PC-3 (cell line): ENCODE data around the gene ESRP2. TPM values are rescaled to one million over a fixed set of nuclear protein-coding genes. Genes with fewer than 3 reads are reported as not detected.

Experiments
- ATAC-seq: fragments of 200-7000 bp; cut with Tn5 transposase; 2 replicates; pipeline ENCODE4 v1.9.1; 2020; ENCODE audit warnings: mild to moderate bottlenecking, moderate library complexity
- BruUV-seq: library from RNA; stranded (reverse); fragments of 400-500 nt; replicated peaks from 2 replicates; lab custom pipeline; 2021; lab: Mats Ljungman, UMichigan
- CTCF ChIA-PET: fragments of 300-600 bp; sonication (Branson Sonifier 250); formaldehyde crosslinking; loops from one replicate; lab custom pipeline; 2022; ENCODE audit warnings: antibody characterized with exemption; lab: Charles Lee
- POLR2A ChIA-PET: fragments of 300-600 bp; sonication (Branson Sonifier 250); formaldehyde crosslinking; loops from one replicate; lab custom pipeline; 2022; ENCODE audit warnings: antibody characterized with exemption; ENCODE audit not compliant: unreplicated experiment; lab: Charles Lee
- DNase-seq: peaks from one replicate; pipeline ENCODE4 v3.0.0-alpha.2; 2015
- H2AFZ ChIP-seq: fragments of 300-600 bp; sonication (generic); 2 replicates; pipeline ENCODE4 v1.6.0; 2016; ENCODE audit warnings: antibody characterized with exemption, low read length
- H3F3A ChIP-seq: fragments of 300-600 bp; sonication (generic); one replicate; pipeline ENCODE4 v1.6.0; 2017; ENCODE audit warnings: antibody characterized with exemption, low read length, control low read depth, mild to moderate bottlenecking; ENCODE audit not compliant: unreplicated experiment
- H3K27ac ChIP-seq: fragments of 300-600 bp; sonication (generic); 2 replicates; pipeline ENCODE4 v1.5.1; 2016; ENCODE audit warnings: mild to moderate bottlenecking, low read length
- H3K27me3 ChIP-seq: fragments of 300-600 bp; sonication (generic); 2 replicates; pipeline ENCODE4 v1.6.1; 2016; ENCODE audit warnings: low read length, mixed read lengths
- H3K36me3 ChIP-seq: fragments of 300-600 bp; sonication (generic); 2 replicates; pipeline ENCODE4 v1.6.1; 2016; ENCODE audit warnings: low read depth, mixed run types, low read length, mixed read lengths
- H3K4me1 ChIP-seq: fragments of 300-600 bp; sonication (generic); 2 replicates; pipeline ENCODE4 v1.5.1; 2016; ENCODE audit warnings: low read length; ENCODE audit not compliant: insufficient read depth
- H3K4me2 ChIP-seq: fragments of 300-600 bp; sonication (generic); 2 replicates; pipeline ENCODE4 v1.6.0; 2016; ENCODE audit warnings: low read length
- H3K4me3 ChIP-seq: fragments of 300-600 bp; sonication (generic); 2 replicates; pipeline ENCODE4 v1.5.1; 2016; ENCODE audit warnings: mild to moderate bottlenecking, low read length, mixed read lengths
- H3K79me2 ChIP-seq: fragments of 300-600 bp; sonication (generic); 2 replicates; pipeline ENCODE4 v1.6.1; 2017; ENCODE audit warnings: low read length, mixed read lengths
- H3K9ac ChIP-seq: fragments of 300-600 bp; sonication (generic); 2 replicates; pipeline ENCODE4 v1.6.0; 2016; ENCODE audit warnings: mild to moderate bottlenecking, low read length
- H3K9me2 ChIP-seq: fragments of 300-600 bp; sonication (generic); replicated peaks from 2 replicates; pipeline ENCODE4 v1.6.1; 2016; ENCODE audit warnings: mixed run types, low read length, mixed read lengths
- H3K9me3 ChIP-seq: fragments of 300-600 bp; sonication (generic); 2 replicates; pipeline ENCODE4 v1.6.1; 2016; ENCODE audit warnings: low read length, mixed read lengths
- H4K20me1 ChIP-seq: fragments of 300-600 bp; sonication (generic); 2 replicates; pipeline ENCODE4 v1.6.1; 2016; ENCODE audit warnings: low read length, mixed read lengths
- CTCF ChIP-seq: fragments of 300-600 bp; sonication (generic); conservative IDR thresholded peaks from 2 replicates; pipeline ENCODE4 v1.5.1; 2017; ENCODE audit warnings: antibody characterized with exemption, low read depth, mild to moderate bottlenecking, low read length
- EZH2 ChIP-seq: fragments of 300-600 bp; sonication (generic); IDR thresholded peaks from one replicate; pipeline ENCODE4 v1.6.1; 2017; ENCODE audit warnings: antibody characterized with exemption, mild to moderate bottlenecking, low read length; ENCODE audit not compliant: unreplicated experiment
- EZH2phosphoT487 ChIP-seq: fragments of 300-600 bp; sonication (generic); IDR thresholded peaks from 2 replicates; pipeline ENCODE4 v1.6.1; 2018; ENCODE audit warnings: mild to moderate bottlenecking, antibody characterized with exemption, low read length, borderline replicate concordance
- intact Hi-C: fragments of 100-400 bp; cut with micrococcal nuclease; formaldehyde crosslinking; loops from 2 replicates; pipeline ENCODE4 v1.9.0; 2023
- total RNA-seq: library from RNA; depleted of rRNA; stranded (reverse); fragments of >200 nt; gene quantifications from 2 replicates; pipeline ENCODE4 v1.2.3, GENCODE V29; 2014

Gene ESRP2
- total RNA-seq, 1 experiment from 2014 or later = 46.9 TPM

- H3K36me3 ChIP-seq = no peaks in the 10 kb centered on the region; the same call in 1 of the 2 replicates
- no TSS peak for BruUV-seq
- peaks cover 4% of the 10 kb centered on the region for H3F3A ChIP-seq
- no peaks in the 10 kb centered on the region for H3K9me3 ChIP-seq
- H3K79me2 ChIP-seq = no peaks in the 10 kb centered on the region
- H2AFZ ChIP-seq = no peak overlapping the region
- TF ChIP-seq CTCF = no peak
- TF ChIP-seq EZH2phosphoT487 = no peak
- no peak for TF ChIP-seq EZH2
- no peaks in the 10 kb centered on the region for H3K9me2 ChIP-seq
- no peak overlapping the region for H3K4me3 ChIP-seq
- no peak for DNase-seq
- no peaks in the 10 kb centered on the region for H4K20me1 ChIP-seq
- H3K4me2 ChIP-seq = no peak overlapping the region
- peaks cover 18% of the 10 kb centered on the region for H3K4me1 ChIP-seq
- no peaks in the 10 kb centered on the region for H3K27me3 ChIP-seq
- H3K27ac ChIP-seq = no peak overlapping the region
- intact Hi-C loops = no loop called here
- CTCF ChIA-PET = no interaction called here
- POLR2A ChIA-PET = no interaction called here
- H3K9ac ChIP-seq = no peak overlapping the region
- no peak for ATAC-seq
These were observed 19.8 kb upstream of the ESRP2 start for GRCh38 chr16:68255712-68256111.

GRCh38 chr16:68253721-68254120, 17.8 kb upstream of the ESRP2 start:
- no peak overlapping the region for H3K9ac ChIP-seq
- H3F3A ChIP-seq = peaks cover 4% of the 10 kb centered on the region
- CTCF ChIA-PET = no interaction called here
- no peaks in the 10 kb centered on the region for H3K9me2 ChIP-seq
- no peak overlapping the region for H2AFZ ChIP-seq
- no peaks in the 10 kb centered on the region; the same call in 1 of the 2 replicates for H3K36me3 ChIP-seq
- intact Hi-C loops = no loop called here
- H3K4me2 ChIP-seq = no peak overlapping the region
- no peak overlapping the region for H3K4me3 ChIP-seq
- H3K79me2 ChIP-seq = no peaks in the 10 kb centered on the region
- H3K4me1 ChIP-seq = peaks cover 18% of the 10 kb centered on the region
- DNase-seq (no peak), ATAC-seq (no peak)
- TF ChIP-seq CTCF (no peak), EZH2 (no peak), EZH2phosphoT487 (no peak)
- no TSS peak for BruUV-seq
- no peak overlapping the region for H3K27ac ChIP-seq
- H4K20me1 ChIP-seq = no peaks in the 10 kb centered on the region
- no peaks in the 10 kb centered on the region for H3K27me3 ChIP-seq
- POLR2A ChIA-PET = no interaction called here
- H3K9me3 ChIP-seq = no peaks in the 10 kb centered on the region

GRCh38 chr16:68252383-68252782, 16.5 kb upstream of the ESRP2 start:
- no peak overlapping the region for H3K9ac ChIP-seq
- intact Hi-C loops = no loop called here
- H3K9me2 ChIP-seq = no peaks in the 10 kb centered on the region
- no peak overlapping the region for H3K27ac ChIP-seq
- H3K79me2 ChIP-seq = no peaks in the 10 kb centered on the region
- H3K4me2 ChIP-seq = no peak overlapping the region
- H3K4me1 ChIP-seq = peaks cover 5% of the 10 kb centered on the region
- ATAC-seq = no peak
- H3K36me3 ChIP-seq = no peaks in the 10 kb centered on the region; the same call in 1 of the 2 replicates
- ChIA-PET CTCF (no interaction called here), POLR2A (no interaction called here)
- no peaks in the 10 kb centered on the region for H3K27me3 ChIP-seq
- BruUV-seq = no TSS peak
- no peaks in the 10 kb centered on the region for H3K9me3 ChIP-seq
- no peaks in the 10 kb centered on the region for H3F3A ChIP-seq
- DNase-seq = no peak
- H4K20me1 ChIP-seq = no peaks in the 10 kb centered on the region
- H3K4me3 ChIP-seq = no peak overlapping the region
- H2AFZ ChIP-seq = no peak overlapping the region
- TF ChIP-seq EZH2phosphoT487 (no peak), EZH2 (no peak), CTCF (no peak)
